Peyer's patch (tissue), 4 donors: Measurements from ENCODE around the gene BLOC1S3. TPM values are rescaled to one million over a fixed set of nuclear protein-coding genes. Genes with fewer than 3 reads are reported as not detected.
A peak's percentile ranks its signal among the peaks of the same experiment; 100 is the strongest.

Experiments
- DNase-seq, 3 donors: peaks; one replicate each; pipeline ENCODE4 v3.0.0-alpha.2; 2017 to 2019
- H3K27ac ChIP-seq, 4 donors: fragments of 200-600 bp; sonication (generic); one replicate each; pipeline ENCODE4 v1.5.1; 2016 to 2019
- H3K27me3 ChIP-seq, 2 donors: fragments of 200-600 bp; sonication (generic); one replicate each; pipeline ENCODE4 v1.5.1; 2019
- H3K36me3 ChIP-seq, 3 donors: fragments of 200-600 bp; sonication (generic); one replicate each; pipeline ENCODE4 v1.5.1; 2016 to 2019
- H3K4me1 ChIP-seq, 4 donors: fragments of 200-600 bp; sonication (generic); one replicate each; pipeline ENCODE4 v1.5.1; 2016 to 2019
- H3K4me3 ChIP-seq, 4 donors: fragments of 200-600 bp; sonication (generic); 1 replicate in 3 of 4; 2 replicates in 1 of 4; pipeline ENCODE4 v1.5.1; 2016 to 2019; ENCODE audit warnings: mild to moderate bottlenecking in 1 of 4
- H3K9me3 ChIP-seq, 4 donors: fragments of 200-600 bp; sonication (generic); one replicate each; pipeline ENCODE4 v1.5.1; 2016 to 2019; ENCODE audit warnings: mild to moderate bottlenecking in 1 of 4
- CTCF ChIP-seq, 6 experiments: fragments of 450-650 bp in 4 of 6; fragments of 200-600 bp in 2 of 6; sonication (generic) in 1 of 6; IDR thresholded peaks; one replicate each; pipeline ENCODE4 v1.5.1; 2017 to 2019; ENCODE audit warnings: antibody characterized with exemption in 6 of 6, mild to moderate bottlenecking in 3 of 6, moderate library complexity in 1 of 6
- POLR2A ChIP-seq, 2 donors: fragments of 450-650 bp; IDR thresholded peaks; one replicate each; pipeline ENCODE4 v1.5.1; 2017; ENCODE audit warnings: antibody characterized with exemption in 2 of 2, mild to moderate bottlenecking in 2 of 2, moderate library complexity in 2 of 2
- total RNA-seq, 4 donors: library from RNA; depleted of rRNA; stranded (reverse); fragments of >200 nt; gene quantifications; one replicate each; pipeline ENCODE4 v1.1.0, GENCODE V29; 2016

BLOC1S3 gene
- total RNA-seq, 4 donors from 2014 or later: 6.6 to 18.0 (median 10.3) TPM

- peaks cover 0 to 33% (median 23%) of the 10 kb centered on the region in 4 donors for H3K4me1 ChIP-seq
- peak overlapping the region; percentile 62 to 94 (median 88) for H3K4me3 ChIP-seq
- H3K27ac ChIP-seq: peak overlapping the region; percentile 84 to 94 (median 89)
- peak in 1 of 3 donors; percentile 70 for DNase-seq
- peaks cover 0 to 5% (median 0%) of the 10 kb centered on the region in 3 donors for H3K36me3 ChIP-seq
- TF ChIP-seq CTCF (IDR thresholded peaks at IDR 0.05) (no peak), POLR2A (IDR thresholded peaks at IDR 0.05) (no peak)
- H3K27me3 ChIP-seq: no peaks in the 10 kb centered on the region
- H3K9me3 ChIP-seq: no peaks in the 10 kb centered on the region
Observed at GRCh38 chr19:45179072-45179891, 698 bp downstream of the BLOC1S3 start.

- Histone ChIP-seq H3K36me3 (peaks cover 0 to 5% (median 0%) of the 10 kb centered on the region in 3 donors), H3K27me3 (no peaks in the 10 kb centered on the region), H3K9me3 (no peaks in the 10 kb centered on the region), H3K4me3 (peak overlapping the region; percentile 62 to 94 (median 88)), H3K27ac (peak overlapping the region; percentile 84 to 94 (median 89)), H3K4me1 (peaks cover 0 to 33% (median 23%) of the 10 kb centered on the region in 4 donors)
- DNase-seq: no peak
- no peak for TF ChIP-seq CTCF (IDR thresholded peaks at IDR 0.05)
- no peak for TF ChIP-seq POLR2A (IDR thresholded peaks at IDR 0.05)
Observed at GRCh38 chr19:45179892-45180370, 1.3 kb downstream of the BLOC1S3 start.

GRCh38 chr19:45180936-45181335 lies 2.4 kb downstream of the BLOC1S3 start:
- no peak for DNase-seq
- H3K9me3 ChIP-seq: no peaks in the 10 kb centered on the region
- TF ChIP-seq CTCF (IDR thresholded peaks at IDR 0.05) (no peak), POLR2A (IDR thresholded peaks at IDR 0.05) (no peak)
- H3K4me1 ChIP-seq: peaks cover 0 to 33% (median 23%) of the 10 kb centered on the region in 4 donors
- H3K27me3 ChIP-seq: no peaks in the 10 kb centered on the region
- H3K4me3 ChIP-seq: no peak overlapping the region
- peaks cover 0 to 5% (median 0%) of the 10 kb centered on the region in 3 donors for H3K36me3 ChIP-seq
- H3K27ac ChIP-seq: no peak overlapping the region

GRCh38 chr19:45182758-45183157 lies 4.2 kb downstream of the BLOC1S3 start:
- Histone ChIP-seq H3K4me1 (peaks cover 0 to 23% (median 18%) of the 10 kb centered on the region in 4 donors), H3K27me3 (no peaks in the 10 kb centered on the region)

GRCh38 chr19:45184115-45184514 lies 5.5 kb downstream of the BLOC1S3 start:
- Histone ChIP-seq H3K9me3 (no peaks in the 10 kb centered on the region), H3K27me3 (no peaks in the 10 kb centered on the region), H3K4me3 (no peak overlapping the region), H3K27ac (no peak overlapping the region), H3K4me1 (peaks cover 0 to 23% (median 16%) of the 10 kb centered on the region in 4 donors), H3K36me3 (peaks cover 0 to 5% (median 0%) of the 10 kb centered on the region in 3 donors)
- DNase-seq: no peak
- TF ChIP-seq CTCF (IDR thresholded peaks at IDR 0.05) (no peak), POLR2A (IDR thresholded peaks at IDR 0.05) (no peak)

More at GRCh38 chr19:45182758-45183157, 4.2 kb downstream of the BLOC1S3 start:
- Histone ChIP-seq H3K4me3 (no peak overlapping the region), H3K27ac (no peak overlapping the region), H3K36me3 (peaks cover 0 to 5% (median 0%) of the 10 kb centered on the region in 3 donors), H3K9me3 (no peaks in the 10 kb centered on the region)
- TF ChIP-seq CTCF (IDR thresholded peaks at IDR 0.05) (no peak), POLR2A (IDR thresholded peaks at IDR 0.05) (no peak)
- no peak for DNase-seq
